AG04450 (cell line): ENCODE results near the gene FARP1. TPM values are rescaled to one million over a fixed set of nuclear protein-coding genes. Genes with fewer than 3 reads are reported as not detected.

Experiments
- CTCF ChIA-PET: fragments of 300-600, 350-600 bp; formaldehyde crosslinking; extraction: SDS; loops from one replicate; lab custom pipeline; 2022; ENCODE audit warnings: antibody characterized with exemption, inconsistent platforms; lab: Charles Lee
- POLR2A ChIA-PET: fragments of 350-600 bp; formaldehyde crosslinking; extraction: SDS; loops from one replicate; lab custom pipeline; 2021; ENCODE audit warnings: antibody characterized with exemption, inconsistent platforms; lab: Yijun Ruan, JAX
- DNase-seq: peaks from one replicate; pipeline ENCODE4 v3.0.0-alpha.2; 2011; ENCODE audit warnings: low read depth, low spot score
- H3K27ac ChIP-seq: one replicate; pipeline ENCODE4 v1.5.1; 2012; ENCODE audit warnings: low read depth, low read length, control low read depth
- H3K27me3 ChIP-seq: one replicate; pipeline ENCODE4 v1.6.0; 2012; ENCODE audit warnings: low read length; ENCODE audit not compliant: control insufficient read depth, insufficient read depth
- H3K4me3 ChIP-seq: 2 replicates; pipeline ENCODE4 v1.5.1; 2011; ENCODE audit warnings: mild to moderate bottlenecking, low read depth, low read length, control low read depth
- H3K9me3 ChIP-seq: 2 replicates; pipeline ENCODE4 v1.5.1; 2012; ENCODE audit warnings: low read length; ENCODE audit not compliant: control insufficient read depth, insufficient read depth
- CTCF ChIP-seq: IDR thresholded peaks from 2 replicates; pipeline ENCODE4 v1.5.1; 2011; ENCODE audit warnings: low read depth, low read length, control low read depth, inconsistent platforms
- polyA plus RNA-seq: library from polyadenylated mRNA; depleted of rRNA; stranded (reverse); fragments of >200 nt; gene quantifications from 2 replicates; pipeline ENCODE4 v1.2.3, GENCODE V29; 2011

Gene FARP1
- polyA plus RNA-seq, 1 experiment, result 76.4 TPM

- ChIA-PET CTCF (no interaction called here), POLR2A (interaction anchor here (0.9 kb wide), 1 partner anchor 299 kb away, joined by 3 read pairs; no protein-coding TSS in a partner anchor)
- no peaks in the 10 kb centered on the region for H3K9me3 ChIP-seq
- no peaks in the 10 kb centered on the region for H3K27me3 ChIP-seq
- no peak overlapping the region for H3K4me3 ChIP-seq
- TF ChIP-seq CTCF, result no peak
- DNase-seq, result no peak
- H3K27ac ChIP-seq, result no peak overlapping the region
Measured at GRCh38 chr13:98332691-98333090, 189.8 kb downstream of the FARP1 start.

- no peak for DNase-seq
- Histone ChIP-seq H3K27me3 (no peaks in the 10 kb centered on the region), H3K9me3 (no peaks in the 10 kb centered on the region), H3K4me3 (no peak overlapping the region), H3K27ac (no peak overlapping the region)
- CTCF ChIA-PET, result interaction anchor here (0.6 kb wide), 1 partner anchor 1208 kb away, joined by 3 read pairs; no protein-coding TSS in a partner anchor
- POLR2A ChIA-PET, result no interaction called here
- TF ChIP-seq CTCF, result no peak
Measured at GRCh38 chr13:98333486-98333885, 190.6 kb downstream of the FARP1 start.

- ChIA-PET POLR2A (no interaction called here), CTCF (no interaction called here)
- Histone ChIP-seq H3K4me3 (no peak overlapping the region), H3K27ac (no peak overlapping the region), H3K27me3 (no peaks in the 10 kb centered on the region), H3K9me3 (no peaks in the 10 kb centered on the region)
- DNase-seq, result no peak
- no peak for TF ChIP-seq CTCF
Measured at GRCh38 chr13:98334620-98335205, 191.8 kb downstream of the FARP1 start.

GRCh38 chr13:98335721-98336120 lies 192.8 kb downstream of the FARP1 start:
- POLR2A ChIA-PET, result no interaction called here
- Histone ChIP-seq H3K9me3 (no peaks in the 10 kb centered on the region), H3K27ac (no peak overlapping the region), H3K4me3 (no peak overlapping the region), H3K27me3 (no peaks in the 10 kb centered on the region)
- no peak for DNase-seq
- CTCF ChIA-PET, result no interaction called here
- no peak for TF ChIP-seq CTCF

- Histone ChIP-seq H3K27me3 (no peaks in the 10 kb centered on the region), H3K4me3 (no peak overlapping the region), H3K27ac (no peak overlapping the region), H3K9me3 (no peaks in the 10 kb centered on the region)
- CTCF ChIA-PET, result no interaction called here
- no peak for DNase-seq
- TF ChIP-seq CTCF, result no peak
- POLR2A ChIA-PET, result no interaction called here
Measured at GRCh38 chr13:98338310-98338709, 195.4 kb downstream of the FARP1 start.
